ENCODE results near the gene HYPK.
"Not testable (repeated sequence)": the region's sequence is repeated elsewhere in the genome, so short reads cannot be mapped to it uniquely, and the experiment has no call there.

The HYPK gene

GRCh38 chr15:43826508-43827341 lies 26.3 kb downstream of the HYPK start, which contains the start of gene WDR76:
Gene WDR76, plus strand, starts transcription at chr15:43827002. Its CDS starts 31 bp downstream, at chr15:43827033.
- Histone ChIP-seq H3K27ac (ENCODE audit: low read depth, low read length) (peak within 1 kb of the TSS; percentile 83), H3K4me3 (ENCODE audit: low read length) (peak within 1 kb of the TSS; percentile 85), H3K4me2 (ENCODE audit: low read length) (peak within 1 kb of the TSS; percentile 92), H3K36me3 (ENCODE audit: control insufficient read depth, low read length) (peaks cover 69% of the 10 kb centered on the region), H4K20me1 (ENCODE audit: control insufficient read depth, insufficient read depth, low read depth, low read length) (peaks cover 11% of the 10 kb centered on the region), H3K27me3 (ENCODE audit: control insufficient read depth, low read length) (no peaks in the 10 kb centered on the region), H3K79me2 (ENCODE audit: control insufficient read depth, low read length) (peaks cover 98% of the 10 kb centered on the region), H3F3A (ENCODE audit: control insufficient read depth, insufficient read depth) (peaks cover 19% of the 10 kb centered on the region), H3K9me3 (ENCODE audit: control insufficient read depth, insufficient read depth, low read length) (no peaks in the 10 kb centered on the region), H3K9me2 (replicated peaks; ENCODE audit: control insufficient read depth, low read length) (no peaks in the 10 kb centered on the region), H3K4me1 (ENCODE audit: control insufficient read depth, low read length) (peaks cover 61% of the 10 kb centered on the region)
- no peak for TF ChIP-seq EZH2phosphoT487 (IDR thresholded peaks at IDR 0.05; ENCODE audit: borderline replicate concordance, low read length)
- no peak for TF ChIP-seq CTCF (IDR thresholded peaks at IDR 0.05; ENCODE audit: low read depth, low read length, poor library complexity, severe bottlenecking)

GRCh38 chr15:43828061-43828657 lies 27.8 kb downstream of the HYPK start:
- Histone ChIP-seq H3K36me3 (ENCODE audit: control insufficient read depth, low read length) (peaks cover 73% of the 10 kb centered on the region), H3F3A (ENCODE audit: control insufficient read depth, insufficient read depth) (peaks cover 23% of the 10 kb centered on the region), H3K9me2 (replicated peaks; ENCODE audit: control insufficient read depth, low read length) (no peaks in the 10 kb centered on the region), H3K4me3 (ENCODE audit: low read length) (peak overlapping the region; percentile 85), H3K9me3 (ENCODE audit: control insufficient read depth, insufficient read depth, low read length) (no peaks in the 10 kb centered on the region), H3K79me2 (ENCODE audit: control insufficient read depth, low read length) (peaks cover 98% of the 10 kb centered on the region), H3K4me1 (ENCODE audit: control insufficient read depth, low read length) (peaks cover 63% of the 10 kb centered on the region), H3K27me3 (ENCODE audit: control insufficient read depth, low read length) (no peaks in the 10 kb centered on the region), H4K20me1 (ENCODE audit: control insufficient read depth, insufficient read depth, low read depth, low read length) (peaks cover 16% of the 10 kb centered on the region), H3K4me2 (ENCODE audit: low read length) (peak overlapping the region; percentile 92), H3K27ac (ENCODE audit: low read depth, low read length) (peak overlapping the region; percentile 83)
- no peak for TF ChIP-seq EZH2phosphoT487 (IDR thresholded peaks at IDR 0.05; ENCODE audit: borderline replicate concordance, low read length)
- TF ChIP-seq CTCF (IDR thresholded peaks at IDR 0.05; ENCODE audit: low read depth, low read length, poor library complexity, severe bottlenecking) = no peak

- Histone ChIP-seq H4K20me1 (ENCODE audit: control insufficient read depth, insufficient read depth, low read depth, low read length) (peaks cover 16% of the 10 kb centered on the region), H3F3A (ENCODE audit: control insufficient read depth, insufficient read depth) (peaks cover 24% of the 10 kb centered on the region), H3K4me3 (ENCODE audit: low read length) (peak overlapping the region; percentile 85), H3K27ac (ENCODE audit: low read depth, low read length) (peak overlapping the region; percentile 83), H3K4me2 (ENCODE audit: low read length) (peak overlapping the region; percentile 92), H3K4me1 (ENCODE audit: control insufficient read depth, low read length) (peaks cover 52% of the 10 kb centered on the region), H3K79me2 (ENCODE audit: control insufficient read depth, low read length) (peaks cover 98% of the 10 kb centered on the region), H3K36me3 (ENCODE audit: control insufficient read depth, low read length) (peaks cover 80% of the 10 kb centered on the region)
- not testable (repeated sequence) for H3K27me3 ChIP-seq (ENCODE audit: control insufficient read depth, low read length); H3K9me2 ChIP-seq (replicated peaks; ENCODE audit: control insufficient read depth, low read length); H3K9me3 ChIP-seq (ENCODE audit: control insufficient read depth, insufficient read depth, low read length)
Measured at GRCh38 chr15:43829951-43830540, 29.6 kb downstream of the HYPK start.

- peaks cover 17% of the 10 kb centered on the region for H4K20me1 ChIP-seq (ENCODE audit: control insufficient read depth, insufficient read depth, low read depth, low read length)
- peak overlapping the region; percentile 83 for H3K27ac ChIP-seq (ENCODE audit: low read depth, low read length)
- H3K4me1 ChIP-seq (ENCODE audit: control insufficient read depth, low read length) = peaks cover 45% of the 10 kb centered on the region
- peaks cover 87% of the 10 kb centered on the region for H3K36me3 ChIP-seq (ENCODE audit: control insufficient read depth, low read length)
- peak overlapping the region; percentile 92 for H3K4me2 ChIP-seq (ENCODE audit: low read length)
- peaks cover 18% of the 10 kb centered on the region for H3F3A ChIP-seq (ENCODE audit: control insufficient read depth, insufficient read depth)
- not testable (repeated sequence) for H3K9me3 ChIP-seq (ENCODE audit: control insufficient read depth, insufficient read depth, low read length); H3K9me2 ChIP-seq (replicated peaks; ENCODE audit: control insufficient read depth, low read length); H3K27me3 ChIP-seq (ENCODE audit: control insufficient read depth, low read length)
- peak overlapping the region; percentile 85 for H3K4me3 ChIP-seq (ENCODE audit: low read length)
- H3K79me2 ChIP-seq (ENCODE audit: control insufficient read depth, low read length) = peaks cover 99% of the 10 kb centered on the region
Measured at GRCh38 chr15:43830691-43831275, 30.4 kb downstream of the HYPK start.

- H3K27ac ChIP-seq (ENCODE audit: low read depth, low read length) = peak overlapping the region; percentile 83
- H3K79me2 ChIP-seq (ENCODE audit: control insufficient read depth, low read length) = peaks cover 99% of the 10 kb centered on the region
- peaks cover 23% of the 10 kb centered on the region for H3F3A ChIP-seq (ENCODE audit: control insufficient read depth, insufficient read depth)
- H3K36me3 ChIP-seq (ENCODE audit: control insufficient read depth, low read length) = peaks cover 95% of the 10 kb centered on the region
- peaks cover 24% of the 10 kb centered on the region for H4K20me1 ChIP-seq (ENCODE audit: control insufficient read depth, insufficient read depth, low read depth, low read length)
- peak overlapping the region; percentile 85 for H3K4me3 ChIP-seq (ENCODE audit: low read length)
- not testable (repeated sequence) for H3K27me3 ChIP-seq (ENCODE audit: control insufficient read depth, low read length); H3K9me2 ChIP-seq (replicated peaks; ENCODE audit: control insufficient read depth, low read length); H3K9me3 ChIP-seq (ENCODE audit: control insufficient read depth, insufficient read depth, low read length)
- H3K4me2 ChIP-seq (ENCODE audit: low read length) = peak overlapping the region; percentile 92
- H3K4me1 ChIP-seq (ENCODE audit: control insufficient read depth, low read length) = peaks cover 44% of the 10 kb centered on the region
Measured at GRCh38 chr15:43831519-43832052, 31.2 kb downstream of the HYPK start.
